ENCODE data around the gene CTNNA3. TPM values are rescaled to one million over a fixed set of nuclear protein-coding genes. Genes with fewer than 3 reads are reported as not detected.

The CTNNA3 gene
- total RNA-seq, 1 donor from 2014 or later, result 6.9 TPM

DNA sequence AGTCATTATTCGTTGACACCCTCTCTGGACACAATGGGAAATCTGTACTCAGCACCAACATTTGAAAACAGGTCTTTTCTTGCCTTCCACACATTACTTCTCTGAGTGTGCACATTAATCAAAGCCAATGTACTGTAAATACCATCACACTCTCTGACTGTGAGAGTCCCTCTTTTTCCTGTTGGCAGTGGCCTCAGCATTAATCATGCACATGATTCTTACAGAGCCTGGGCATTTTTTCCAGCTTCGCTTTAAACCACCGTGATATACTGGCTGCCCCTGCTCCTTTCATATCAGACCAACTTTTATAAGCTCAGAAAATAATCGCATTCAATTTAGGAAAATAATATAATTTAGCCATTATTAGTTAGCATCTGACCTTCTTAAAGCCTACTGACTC, 1689.6 kb downstream of the CTNNA3 start:
- no peak for DNase-seq (ENCODE audit: low read depth)

DNA sequence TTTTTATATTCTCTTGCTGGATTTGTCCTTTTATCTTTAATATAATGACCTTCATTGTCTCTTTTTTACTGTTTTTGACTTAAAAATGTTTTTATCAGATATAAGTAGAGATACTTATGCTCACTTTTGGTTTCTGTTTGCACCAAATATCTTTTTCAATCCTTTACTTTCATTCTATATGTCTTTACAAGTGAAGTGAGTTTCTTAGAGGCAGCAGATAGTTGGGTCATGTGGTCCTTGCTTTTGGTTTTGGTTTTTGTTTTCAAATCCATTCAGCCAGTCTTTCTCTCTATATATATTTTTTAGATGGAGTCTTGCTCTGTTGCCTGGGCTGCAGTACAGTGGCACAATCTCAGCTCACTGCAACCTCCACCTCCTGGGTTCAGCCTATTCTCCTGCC, 1702.5 kb downstream of the CTNNA3 start:
- no peak for DNase-seq (ENCODE audit: low read depth)

- no peak for DNase-seq (ENCODE audit: low read depth)
These were observed 1727.1 kb downstream of the CTNNA3 start for GRCh38 chr10:65968871-65969270.

GRCh38 chr10:65968437-65968836, 1727.6 kb downstream of the CTNNA3 start:
- no peak for DNase-seq (ENCODE audit: low read depth)

GRCh38 chr10:65964205-65964604, 1731.8 kb downstream of the CTNNA3 start:
- no peak for DNase-seq (ENCODE audit: low read depth)

DNA sequence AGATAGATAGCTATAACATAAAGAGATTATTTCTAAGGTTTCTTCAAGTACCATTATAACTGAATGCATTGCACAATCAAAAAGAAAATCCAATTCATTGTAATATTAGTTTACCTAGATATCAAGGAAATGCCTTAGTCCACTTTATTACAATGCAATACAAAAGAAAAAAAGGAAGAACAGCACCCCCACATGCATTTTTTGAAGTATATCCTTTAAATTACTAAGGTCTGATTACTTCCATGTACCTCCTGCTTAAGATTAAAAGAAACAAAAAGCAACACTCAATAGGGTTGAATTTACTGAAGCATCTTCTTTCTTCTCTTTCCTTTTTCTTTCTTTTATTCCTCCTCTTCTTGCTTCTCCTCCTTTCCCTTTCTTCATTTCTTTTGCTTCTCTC, 1743.9 kb downstream of the CTNNA3 start:
- DNase-seq (ENCODE audit: low read depth), result no peak

- no peak for DNase-seq (ENCODE audit: low read depth)
These were observed 1745.9 kb downstream of the CTNNA3 start for GRCh38 chr10:65950075-65950474.

GRCh38 chr10:65949526-65949925, 1746.5 kb downstream of the CTNNA3 start:
- DNase-seq (ENCODE audit: low read depth), result no peak

DNA sequence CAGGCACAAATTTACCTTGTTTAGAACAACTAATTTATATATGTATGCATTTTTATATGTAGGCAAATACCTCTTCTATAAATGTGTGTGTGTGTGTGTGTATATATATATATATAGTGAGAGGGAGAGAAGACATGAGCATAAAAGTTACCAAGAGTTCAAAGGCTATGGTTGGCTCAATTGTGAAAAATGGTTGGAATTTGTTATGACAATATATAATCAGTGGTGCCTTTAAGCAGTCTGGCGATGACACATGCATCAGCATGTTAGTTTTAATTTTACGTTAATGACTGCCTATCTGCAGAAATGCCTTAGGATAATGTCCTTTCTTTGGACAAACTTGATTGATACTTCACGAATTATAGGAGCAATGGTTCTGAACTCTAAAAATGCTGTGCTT, 1750.9 kb downstream of the CTNNA3 start:
- DNase-seq (ENCODE audit: low read depth), result no peak

DNA sequence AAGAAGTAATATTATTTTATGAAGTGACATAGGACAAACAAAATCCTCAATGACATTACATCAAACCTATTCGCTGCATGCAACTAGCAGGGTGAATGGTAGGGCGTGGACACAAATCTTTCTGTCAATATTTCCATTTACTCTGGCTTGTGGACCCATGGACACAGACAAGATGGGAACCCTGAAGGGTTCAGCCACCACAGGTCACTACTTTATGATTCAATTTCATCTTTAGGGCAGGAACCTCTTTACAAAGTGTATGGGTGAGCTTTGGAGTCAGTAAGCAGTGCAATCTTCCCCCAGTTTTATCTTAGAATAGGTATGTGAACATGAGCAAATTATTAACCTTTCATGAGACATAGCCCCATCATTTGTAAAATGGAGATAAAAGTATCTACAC, 1752.5 kb downstream of the CTNNA3 start:
- no peak for DNase-seq (ENCODE audit: low read depth)

GRCh38 chr10:65940816-65941662, 1755.0 kb downstream of the CTNNA3 start:
- DNase-seq (ENCODE audit: low read depth), result no peak

- DNase-seq (ENCODE audit: low read depth), result no peak
These were observed 1755.9 kb downstream of the CTNNA3 start for GRCh38 chr10:65940105-65940504.

- peak; percentile 24 for DNase-seq (ENCODE audit: low read depth)
These were observed 1764.5 kb downstream of the CTNNA3 start for GRCh38 chr10:65931291-65932070.

- no peak for DNase-seq (ENCODE audit: low read depth)
These were observed 1784.7 kb downstream of the CTNNA3 start for GRCh38 chr10:65911151-65911835.

DNA sequence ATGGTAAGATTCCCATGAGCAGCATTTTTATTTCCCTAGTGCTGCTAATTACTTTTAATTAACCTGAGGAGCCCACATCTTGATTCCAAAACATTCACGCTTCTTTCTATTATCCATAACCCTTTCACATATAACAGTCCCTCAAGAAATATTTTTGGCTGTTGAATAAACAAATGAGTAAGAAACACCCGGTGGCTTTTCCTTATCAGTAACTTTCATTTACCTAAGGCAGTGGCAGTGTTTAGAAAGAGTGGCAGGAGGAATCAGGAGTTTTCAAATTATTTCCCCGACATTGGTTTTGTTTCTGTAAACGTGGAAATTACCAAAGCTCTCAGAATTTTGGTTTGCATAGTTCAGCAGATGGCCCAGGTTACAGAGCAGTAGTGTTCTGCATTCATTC, 1785.8 kb downstream of the CTNNA3 start:
- DNase-seq (ENCODE audit: low read depth), result no peak

DNA sequence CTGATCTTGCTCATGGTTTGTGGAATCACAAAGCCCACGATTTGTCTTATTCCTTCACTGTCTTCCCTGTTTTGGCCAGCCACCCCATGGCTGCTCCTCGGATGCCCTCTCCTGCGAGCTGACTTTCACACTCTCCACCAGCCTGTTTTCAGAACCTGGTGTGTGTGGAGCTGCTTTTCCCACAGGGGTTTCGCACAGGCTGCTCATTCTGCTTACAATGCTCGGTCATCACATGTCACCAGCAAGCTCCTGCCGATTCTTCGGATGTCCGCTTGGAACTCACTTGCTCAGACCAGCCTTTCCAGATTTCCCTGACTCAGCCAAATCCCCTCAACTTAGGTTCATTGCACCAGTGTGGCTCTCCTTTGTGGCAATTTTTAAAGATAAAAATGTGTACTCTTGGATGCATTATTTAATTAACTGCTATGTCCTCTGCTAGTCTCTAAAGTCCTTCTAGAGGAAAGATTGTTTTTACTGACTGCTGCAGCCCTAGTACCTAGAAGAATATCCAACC, 1788.7 kb downstream of the CTNNA3 start:
- DNase-seq (ENCODE audit: low read depth), result no peak

DNA sequence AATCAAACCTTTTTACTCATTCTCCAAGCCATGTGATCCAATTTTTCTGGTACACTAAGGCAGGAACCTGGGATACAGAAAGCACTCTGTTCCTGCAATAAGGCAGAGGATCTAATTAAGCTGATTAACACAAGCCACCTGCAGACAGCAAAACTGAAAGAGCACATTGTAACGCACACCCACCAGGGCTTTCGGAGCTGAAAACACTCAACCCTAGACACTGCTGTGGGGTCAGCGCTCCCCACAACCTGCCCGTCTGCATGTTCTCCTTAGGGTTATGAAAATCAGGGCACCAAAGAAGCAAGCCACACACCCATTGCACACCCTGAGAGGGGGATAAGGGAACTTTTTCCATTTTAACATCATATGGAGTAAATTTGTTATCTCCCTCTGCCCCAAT, 1792.4 kb downstream of the CTNNA3 start:
- no peak for DNase-seq (ENCODE audit: low read depth)

- DNase-seq (ENCODE audit: low read depth), result no peak
These were observed 1795.7 kb downstream of the CTNNA3 start for GRCh38 chr10:65900271-65900670.

- no peak for DNase-seq (ENCODE audit: low read depth)
These were observed 1797.9 kb downstream of the CTNNA3 start for GRCh38 chr10:65898055-65898454.

- DNase-seq (ENCODE audit: low read depth), result no peak
These were observed 1801.0 kb downstream of the CTNNA3 start for GRCh38 chr10:65894961-65895360.

GRCh38 chr10:65894379-65894778, 1801.6 kb downstream of the CTNNA3 start:
- DNase-seq (ENCODE audit: low read depth), result no peak

- no peak for DNase-seq (ENCODE audit: low read depth)
These were observed 1802.3 kb downstream of the CTNNA3 start for GRCh38 chr10:65893676-65894075.
